OCI-M2 (cell line): ENCODE measurements around the gene PGLYRP1.

ENCODE experiments used
- DNase-seq: peaks from one replicate; lab custom pipeline; 2025; ENCODE audit not compliant: unreplicated experiment; lab: John Stamatoyannopoulos, UW

The PGLYRP1 gene

DNA sequence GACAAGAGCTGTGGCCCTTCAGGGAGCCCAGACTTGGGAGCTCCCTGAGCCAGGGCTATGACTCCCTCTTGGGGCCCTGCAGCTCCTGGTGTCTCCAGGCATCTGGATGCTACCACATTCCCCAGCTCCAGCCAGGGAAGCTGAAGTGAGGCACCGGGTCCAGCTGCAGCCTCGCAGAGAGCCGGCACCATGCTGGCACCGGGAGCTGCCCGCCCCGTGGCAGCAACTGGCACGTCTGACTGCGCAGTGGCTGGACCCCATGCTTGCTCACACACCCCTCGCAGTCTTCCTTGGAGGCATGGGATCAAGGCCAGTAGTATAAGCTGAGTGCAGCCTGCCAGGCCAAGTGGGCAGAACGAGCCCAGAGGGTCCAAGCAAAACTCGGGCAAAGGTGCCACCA is 10.5 kb upstream of the PGLYRP1 start:
- DNase-seq = no peak

DNA sequence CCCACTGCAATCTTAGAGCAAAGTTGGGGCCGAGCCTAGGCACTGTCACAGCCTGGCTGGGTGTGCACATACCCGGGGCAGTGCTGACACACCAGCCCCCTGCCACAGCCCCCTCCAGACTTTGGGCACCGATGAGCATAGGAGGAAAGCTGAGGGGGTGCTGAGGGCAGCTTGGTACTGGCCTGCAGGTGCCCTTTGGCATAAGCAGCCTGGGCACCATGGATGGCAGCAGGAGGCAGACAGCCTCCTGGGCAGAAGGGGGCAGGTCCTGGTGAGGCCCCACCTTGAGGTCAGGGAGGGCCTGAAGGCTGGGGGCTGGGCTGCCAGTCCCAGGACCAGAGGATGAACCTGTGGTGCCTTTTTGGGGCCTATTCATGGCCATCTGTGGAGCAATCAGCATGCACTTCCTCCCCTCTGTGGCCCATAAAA is 9.8 kb upstream of the PGLYRP1 start:
- DNase-seq = no peak

DNA sequence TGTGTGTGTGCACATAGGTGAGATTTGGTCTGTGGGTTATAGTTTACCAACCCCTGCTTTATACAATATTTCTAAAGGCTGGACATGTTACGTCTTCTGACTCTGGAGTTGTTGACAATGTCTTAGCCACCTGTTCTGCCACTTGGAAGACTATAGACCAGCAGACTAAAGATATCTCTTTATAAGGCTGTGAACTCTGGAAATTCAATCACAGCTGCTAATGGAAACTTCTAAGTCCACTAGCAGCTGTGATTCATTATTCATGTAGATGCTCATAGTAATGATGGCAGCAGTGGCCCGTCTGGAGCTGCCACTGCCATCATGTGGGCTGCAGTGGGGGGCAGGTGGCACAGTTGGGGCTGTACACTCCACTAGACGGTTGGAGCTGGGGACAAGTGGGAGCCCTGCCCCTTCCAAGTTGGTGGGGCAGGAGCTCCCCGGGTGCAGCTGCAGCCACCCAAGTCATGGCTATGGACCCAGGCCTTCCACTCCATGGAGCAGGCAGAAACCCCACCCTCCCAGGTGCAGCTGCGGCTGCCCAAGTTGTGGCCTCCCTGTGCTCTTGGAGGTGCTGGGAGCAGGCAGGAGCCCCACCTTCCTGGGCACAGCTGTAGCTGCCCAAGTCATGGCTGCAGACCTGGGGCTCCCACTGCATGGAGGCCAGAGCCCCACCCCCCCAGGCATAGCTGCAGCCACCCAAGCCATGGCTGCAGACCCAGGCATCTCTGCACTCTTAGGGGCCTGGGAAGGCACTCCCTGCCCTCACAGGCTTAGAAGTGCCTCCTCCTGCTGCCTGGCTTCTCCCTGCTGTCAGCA is 9.1 kb upstream of the PGLYRP1 start:
- DNase-seq = no peak

DNA sequence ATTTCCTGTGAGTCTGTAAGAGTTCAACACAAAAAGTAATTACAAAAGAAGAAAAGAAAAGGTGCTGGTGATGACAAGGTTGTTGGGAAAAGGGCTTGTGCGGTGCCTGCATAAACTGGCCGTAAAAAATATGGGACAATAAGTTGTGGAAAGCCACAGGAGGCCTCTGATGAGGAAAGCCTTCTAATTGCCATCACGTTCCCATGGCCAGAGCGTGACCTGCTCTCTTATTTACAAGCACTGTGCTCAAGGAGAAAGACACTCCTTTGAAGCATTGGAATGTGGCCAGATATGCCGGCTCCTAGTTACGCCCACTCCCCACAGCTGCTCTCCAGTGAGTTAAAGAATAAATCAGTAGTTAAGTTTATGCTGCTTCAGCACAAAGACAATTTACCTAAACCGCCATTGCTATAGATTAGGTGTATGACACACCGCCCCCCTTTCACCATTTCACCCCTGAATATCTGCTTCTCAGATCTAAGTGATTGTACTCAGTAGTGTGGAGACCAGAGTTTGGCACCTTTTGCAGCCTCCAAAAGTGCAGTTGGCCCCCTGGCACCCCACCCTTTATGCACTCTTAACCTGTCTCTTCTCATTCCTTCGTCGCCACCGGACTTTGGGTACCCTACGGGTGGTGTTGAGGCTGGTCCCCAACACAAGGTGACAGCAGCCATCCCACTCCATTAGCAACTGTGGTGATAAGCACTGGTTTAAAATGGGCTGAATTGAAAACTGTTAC is 8.1 kb upstream of the PGLYRP1 start:
- no peak for DNase-seq

DNA sequence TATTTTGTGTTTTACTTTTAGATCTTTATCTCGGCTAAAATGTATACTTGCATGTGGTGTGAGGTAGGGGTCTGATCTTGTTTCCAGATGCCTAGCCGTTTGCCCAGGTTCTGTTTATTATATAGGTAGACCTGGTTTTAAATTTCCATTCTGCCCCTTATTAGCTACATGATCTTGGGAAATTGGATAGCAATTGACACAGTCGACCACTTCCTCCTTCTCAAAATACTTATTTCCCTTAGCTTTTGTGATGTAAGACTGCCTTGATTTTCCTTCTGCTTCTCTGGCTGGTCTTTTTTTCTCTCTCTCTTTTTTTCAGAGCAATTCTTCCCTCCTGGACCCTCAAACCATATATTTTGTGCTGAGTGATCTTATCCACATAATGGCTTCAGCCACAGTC is 3.0 kb upstream of the PGLYRP1 start:
- no peak for DNase-seq

DNA sequence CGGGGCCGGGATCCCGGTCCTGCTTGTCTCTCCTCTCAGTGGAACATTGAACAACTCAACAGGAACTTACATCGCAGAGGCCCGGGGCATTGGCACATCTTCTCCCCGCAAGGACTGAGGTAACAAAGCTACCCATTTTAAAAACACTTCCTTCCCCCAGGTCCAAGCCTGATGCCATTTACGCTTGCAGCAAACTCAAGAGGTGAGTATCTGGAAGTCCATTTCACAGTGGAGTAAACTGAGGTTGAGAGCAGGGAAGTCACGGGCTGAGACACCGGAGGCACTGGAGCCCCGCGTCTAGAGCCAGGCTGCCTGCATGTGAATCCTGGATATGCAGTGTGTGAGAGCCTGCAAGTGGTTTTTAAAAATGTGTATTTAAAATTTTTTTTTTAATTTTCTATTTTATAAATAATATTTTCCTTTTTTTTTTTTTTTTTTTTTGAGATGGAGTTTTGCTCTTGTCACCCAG is 492 bp upstream of the PGLYRP1 start:
- no peak for DNase-seq

DNA sequence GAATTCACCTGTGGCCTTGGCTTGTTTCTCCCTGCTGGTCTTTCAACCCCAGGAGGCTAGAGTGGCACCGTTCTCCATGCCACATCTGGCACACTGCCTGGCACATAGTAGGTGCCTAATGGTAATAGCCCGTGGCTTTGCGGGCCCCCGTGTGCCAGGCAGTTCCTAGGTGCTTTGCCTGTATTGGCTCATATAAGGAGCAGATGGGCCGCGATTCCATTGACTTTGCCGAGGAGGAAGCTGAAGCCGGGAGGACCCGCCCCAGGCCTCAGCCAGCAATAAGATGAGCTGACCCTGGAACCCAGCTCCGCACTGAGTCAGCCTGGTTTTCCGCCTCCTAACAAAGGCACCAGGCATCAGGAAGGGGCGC is 807 bp downstream of the PGLYRP1 start:
- DNase-seq = no peak

DNA sequence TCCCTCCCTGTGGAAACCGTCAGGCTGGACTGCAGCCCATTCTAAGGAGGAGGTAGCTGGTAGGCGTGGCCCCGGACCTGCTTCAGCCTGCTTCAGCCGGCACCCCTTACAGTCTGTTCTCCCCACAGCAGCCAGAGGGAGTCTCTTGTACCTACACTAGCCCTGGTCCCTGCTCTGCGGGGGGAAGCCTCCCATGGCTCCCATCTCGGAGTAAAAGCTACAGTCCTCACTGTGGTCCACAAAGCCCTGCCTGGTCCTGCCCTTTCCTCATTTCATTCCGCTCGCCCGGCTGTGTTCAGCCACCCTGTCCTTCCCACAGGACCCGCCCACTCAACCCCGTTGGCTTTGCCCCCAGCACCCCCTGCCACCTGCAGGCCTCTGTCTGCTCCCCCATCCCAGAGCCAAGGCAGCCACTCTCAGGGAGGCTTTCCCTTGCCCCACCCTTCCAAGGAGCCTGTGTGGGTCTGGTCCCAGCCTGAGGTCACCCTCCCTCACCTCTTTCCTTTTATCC is 1.3 kb downstream of the PGLYRP1 start:
- DNase-seq = no peak

DNA sequence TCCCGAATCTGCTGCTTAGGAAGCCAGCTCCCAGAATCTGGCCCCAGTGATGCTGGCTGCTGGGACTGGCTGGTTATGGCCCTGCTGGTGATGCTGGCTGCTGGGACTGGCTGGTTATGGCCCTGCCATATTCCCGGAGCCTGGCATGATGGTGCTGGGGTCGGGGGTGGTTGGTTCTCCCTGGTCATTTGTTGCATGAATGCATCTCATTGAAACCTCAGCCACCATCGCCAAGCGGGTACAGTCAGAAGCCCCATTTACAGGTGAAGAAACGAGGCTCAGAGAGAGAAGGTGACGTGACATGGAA is 2.1 kb downstream of the PGLYRP1 start:
- no peak for DNase-seq

DNA sequence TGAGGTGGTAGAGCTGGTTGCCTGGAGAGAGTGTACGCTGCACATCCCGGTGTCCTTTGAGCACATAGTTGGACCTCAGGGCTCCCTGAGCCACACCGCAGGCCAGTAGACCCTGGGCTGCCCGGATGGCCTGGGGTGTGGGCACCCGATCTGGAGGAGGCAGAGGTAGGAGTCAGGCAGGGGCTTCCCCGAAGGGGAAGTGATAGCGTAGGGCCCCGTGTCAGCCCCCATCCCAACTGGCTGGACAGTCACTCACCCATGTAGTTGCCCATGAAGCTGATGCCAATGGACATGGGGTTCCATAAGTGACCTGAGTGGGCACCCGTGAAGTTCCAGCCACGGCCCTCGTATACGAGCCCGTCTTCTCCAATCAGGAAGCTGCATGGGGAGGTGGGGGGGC is 3.6 kb downstream of the PGLYRP1 start:
- no peak for DNase-seq

DNA sequence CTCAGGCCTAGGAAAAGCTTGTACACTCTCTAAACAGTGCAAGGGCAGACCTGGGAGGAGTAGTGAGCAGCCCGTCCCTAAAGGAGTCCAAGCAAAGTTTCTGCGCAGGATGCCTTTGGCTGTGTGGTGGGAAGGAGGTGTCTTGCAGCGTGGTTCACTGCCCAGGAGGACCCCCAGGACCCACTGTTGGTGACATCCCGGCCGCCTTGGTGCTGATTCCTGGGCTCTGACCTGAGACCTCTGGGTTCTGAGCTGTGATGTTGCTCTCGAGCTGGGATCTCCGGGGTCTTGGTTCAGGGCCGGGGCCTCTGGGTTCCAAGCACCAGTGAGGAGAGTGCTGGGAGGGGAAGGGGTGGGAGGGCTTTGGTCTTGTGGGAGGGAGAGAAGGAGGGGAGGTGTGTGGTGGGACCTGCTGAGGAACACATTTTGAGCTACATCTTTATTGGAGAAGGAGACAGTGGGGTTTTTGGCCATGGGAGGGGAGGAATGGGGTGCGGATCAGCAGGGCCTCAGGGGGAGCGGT is 4.1 kb downstream of the PGLYRP1 start:
- no peak for DNase-seq

DNA sequence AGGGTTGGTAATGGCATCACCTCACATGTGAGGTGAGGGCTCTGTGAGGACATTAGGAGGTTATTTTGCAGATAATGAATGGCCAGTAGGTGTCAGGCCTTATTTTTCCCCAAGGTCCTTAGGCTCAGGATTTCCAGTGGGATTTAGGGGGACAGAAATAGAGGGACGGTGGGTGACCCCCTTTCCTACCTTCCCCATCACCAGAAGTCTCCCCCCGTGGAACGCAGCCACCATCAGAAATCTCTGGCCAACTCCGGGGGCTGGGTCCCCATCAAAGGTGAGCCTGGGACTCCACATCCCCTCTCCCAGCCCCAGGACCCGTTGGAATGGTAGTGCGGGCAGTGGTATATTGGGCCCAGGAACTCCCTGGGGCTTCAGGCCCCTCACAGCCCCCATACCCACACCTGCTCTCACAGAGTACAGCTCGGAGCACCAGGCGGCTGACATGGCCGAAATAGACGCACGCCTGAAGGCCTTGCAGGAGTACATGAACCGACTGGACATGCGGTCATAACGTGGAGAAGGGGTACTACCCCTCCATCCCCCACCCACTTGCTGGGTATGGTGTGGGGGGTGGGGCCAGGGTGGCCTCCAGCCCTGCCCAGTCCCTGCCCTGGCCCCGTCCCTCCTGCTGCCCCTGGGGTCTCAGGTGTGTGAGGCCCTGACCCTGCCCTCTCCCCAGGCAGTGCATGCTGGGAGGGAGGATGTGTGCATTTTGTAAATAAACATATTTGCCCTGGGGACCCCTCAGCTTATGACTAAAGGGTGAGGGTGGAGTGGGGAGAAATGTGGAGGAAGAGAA is 4.8 kb downstream of the PGLYRP1 start:
- no peak for DNase-seq

DNA sequence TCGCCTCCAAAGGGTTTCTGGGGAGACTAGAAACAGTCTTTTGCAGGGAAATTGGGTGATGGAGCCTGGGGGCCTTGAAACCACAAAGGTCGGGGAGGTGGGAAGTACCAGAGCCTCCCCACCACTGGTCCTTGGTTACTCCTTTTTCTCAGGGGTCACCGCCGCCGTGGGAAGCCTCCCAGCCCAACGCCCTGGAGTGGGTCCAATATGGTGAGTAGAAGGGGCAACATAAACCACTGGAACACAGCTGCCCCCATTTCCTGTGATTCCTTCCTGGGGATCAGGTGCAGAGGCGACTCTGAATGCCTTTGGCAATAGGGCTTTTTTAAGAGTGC is 5.8 kb downstream of the PGLYRP1 start:
- DNase-seq = no peak

DNA sequence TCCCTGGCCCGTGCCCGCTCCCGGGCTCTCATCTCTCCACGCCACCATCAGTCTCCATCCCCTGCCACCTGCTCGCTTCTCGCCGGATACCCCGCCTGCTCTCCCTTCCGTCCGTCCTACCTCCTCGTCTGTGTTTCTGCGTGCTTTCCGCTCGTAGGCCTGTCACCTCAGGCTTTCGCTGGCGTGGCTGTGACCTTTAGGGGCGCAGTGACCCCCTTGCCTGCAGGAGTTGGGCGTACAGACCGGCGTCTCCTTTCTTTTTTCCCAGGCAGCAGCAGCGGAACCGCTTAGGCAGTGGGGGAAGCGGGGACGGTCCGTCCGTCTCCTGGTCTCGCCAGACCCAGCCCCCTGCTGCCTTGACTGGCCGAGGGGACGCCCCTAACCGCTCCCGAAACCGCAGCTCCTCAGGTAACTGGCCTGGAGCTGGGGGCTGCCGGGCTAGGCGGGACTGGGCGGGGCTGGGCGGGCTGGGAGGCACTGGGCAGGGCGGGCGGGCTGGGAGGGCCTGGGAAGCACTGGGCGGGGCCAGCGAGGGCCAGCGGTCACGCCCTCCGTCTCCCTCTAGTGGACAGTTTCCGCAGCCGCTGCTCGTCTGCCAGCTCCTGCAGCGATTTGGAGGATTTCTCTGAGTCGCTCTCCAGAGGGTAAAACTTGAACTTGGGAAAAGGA is 6.3 kb downstream of the PGLYRP1 start:
- DNase-seq = no peak

DNA sequence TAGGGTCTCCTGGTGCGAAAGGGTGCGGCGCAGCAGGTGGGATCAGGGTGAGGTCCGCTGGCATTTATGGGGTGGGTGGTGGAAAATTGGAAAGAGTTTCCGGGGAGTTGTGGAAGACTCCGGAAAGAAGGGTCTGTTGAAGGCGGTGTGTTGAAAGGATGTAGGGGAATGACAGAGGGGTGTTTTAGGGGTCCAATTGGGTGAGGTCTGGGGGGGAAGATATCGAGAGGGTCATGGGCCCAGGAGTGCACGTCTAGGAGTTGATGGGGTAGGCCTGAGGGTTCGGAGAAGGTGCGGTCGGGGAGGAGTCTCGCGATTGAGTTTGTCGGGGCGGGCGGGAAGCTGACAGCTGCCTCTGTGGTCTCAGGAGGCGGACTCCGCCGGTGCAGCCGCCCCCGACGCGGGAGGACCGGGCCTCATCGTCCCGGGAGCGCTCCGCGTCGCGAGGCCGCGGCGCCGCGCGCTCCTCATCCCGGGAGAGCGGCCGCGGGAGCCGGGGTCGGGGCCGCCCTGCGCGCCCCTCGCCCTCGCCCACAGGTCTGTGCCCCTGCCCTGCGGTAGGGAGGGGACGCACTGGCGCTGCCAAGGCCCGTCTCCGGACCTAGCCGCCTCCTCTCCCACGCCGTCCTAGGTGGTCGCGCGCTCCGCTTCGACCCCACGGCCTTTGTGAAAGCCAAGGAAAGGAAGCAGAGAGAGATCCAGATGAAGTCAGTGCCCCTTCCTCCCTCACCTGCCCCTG is 7.0 kb downstream of the PGLYRP1 start:
- no peak for DNase-seq

DNA sequence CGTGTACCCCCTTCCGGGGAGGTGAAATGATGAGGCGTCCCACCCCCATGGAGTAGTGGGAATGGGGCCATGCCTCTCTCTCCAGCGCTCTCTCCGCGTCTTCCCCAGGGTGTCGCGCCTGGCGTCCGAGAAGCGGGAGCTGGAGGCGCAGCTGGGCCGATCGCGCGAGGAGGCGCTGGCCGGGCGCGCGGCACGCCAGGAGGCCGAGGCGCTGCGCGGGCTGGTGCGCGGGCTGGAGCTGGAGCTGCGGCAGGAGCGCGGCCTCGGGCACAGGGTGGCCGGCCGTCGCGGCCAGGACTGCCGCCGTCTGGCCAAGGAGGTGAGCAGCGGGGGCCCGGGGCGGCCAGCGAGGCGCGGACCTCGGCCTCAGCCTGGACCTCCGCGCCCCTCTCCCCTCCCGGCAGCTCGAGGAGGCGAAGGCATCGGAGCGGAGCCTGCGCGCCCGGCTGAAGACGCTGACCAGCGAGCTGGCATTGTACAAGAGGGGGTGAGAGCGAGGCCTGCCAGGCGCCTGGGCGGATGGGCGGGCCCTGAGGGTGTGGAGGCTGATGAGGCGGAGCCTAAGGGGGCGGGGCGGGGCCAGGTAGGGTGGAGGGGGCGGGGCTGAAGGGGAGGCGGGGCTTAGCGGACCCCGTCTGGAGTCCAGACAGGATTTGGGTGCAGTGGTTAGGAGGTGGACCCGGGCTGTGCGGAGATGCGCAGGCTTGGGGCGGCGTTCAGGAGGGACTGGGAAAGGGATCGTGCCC is 7.7 kb downstream of the PGLYRP1 start:
- no peak for DNase-seq

DNA sequence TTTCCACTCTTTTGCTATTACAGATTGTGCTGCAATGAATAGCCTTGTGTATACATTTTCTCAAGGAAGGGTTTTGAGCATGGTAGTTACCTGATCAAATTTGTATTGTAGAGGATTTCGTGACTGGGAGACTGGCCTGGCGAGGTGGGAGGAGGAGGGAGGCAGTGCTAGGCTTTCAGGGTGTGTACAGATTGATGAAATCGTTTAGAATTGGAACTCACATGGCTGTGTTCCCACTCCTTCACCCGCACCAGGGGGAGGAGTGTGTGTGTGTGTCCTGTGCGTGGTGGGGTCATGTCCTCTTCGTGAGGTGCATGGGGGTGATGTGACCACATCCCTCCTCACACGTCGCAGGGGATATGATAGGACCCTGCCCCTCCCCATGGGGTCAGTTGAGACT is 8.3 kb downstream of the PGLYRP1 start:
- no peak for DNase-seq

DNA sequence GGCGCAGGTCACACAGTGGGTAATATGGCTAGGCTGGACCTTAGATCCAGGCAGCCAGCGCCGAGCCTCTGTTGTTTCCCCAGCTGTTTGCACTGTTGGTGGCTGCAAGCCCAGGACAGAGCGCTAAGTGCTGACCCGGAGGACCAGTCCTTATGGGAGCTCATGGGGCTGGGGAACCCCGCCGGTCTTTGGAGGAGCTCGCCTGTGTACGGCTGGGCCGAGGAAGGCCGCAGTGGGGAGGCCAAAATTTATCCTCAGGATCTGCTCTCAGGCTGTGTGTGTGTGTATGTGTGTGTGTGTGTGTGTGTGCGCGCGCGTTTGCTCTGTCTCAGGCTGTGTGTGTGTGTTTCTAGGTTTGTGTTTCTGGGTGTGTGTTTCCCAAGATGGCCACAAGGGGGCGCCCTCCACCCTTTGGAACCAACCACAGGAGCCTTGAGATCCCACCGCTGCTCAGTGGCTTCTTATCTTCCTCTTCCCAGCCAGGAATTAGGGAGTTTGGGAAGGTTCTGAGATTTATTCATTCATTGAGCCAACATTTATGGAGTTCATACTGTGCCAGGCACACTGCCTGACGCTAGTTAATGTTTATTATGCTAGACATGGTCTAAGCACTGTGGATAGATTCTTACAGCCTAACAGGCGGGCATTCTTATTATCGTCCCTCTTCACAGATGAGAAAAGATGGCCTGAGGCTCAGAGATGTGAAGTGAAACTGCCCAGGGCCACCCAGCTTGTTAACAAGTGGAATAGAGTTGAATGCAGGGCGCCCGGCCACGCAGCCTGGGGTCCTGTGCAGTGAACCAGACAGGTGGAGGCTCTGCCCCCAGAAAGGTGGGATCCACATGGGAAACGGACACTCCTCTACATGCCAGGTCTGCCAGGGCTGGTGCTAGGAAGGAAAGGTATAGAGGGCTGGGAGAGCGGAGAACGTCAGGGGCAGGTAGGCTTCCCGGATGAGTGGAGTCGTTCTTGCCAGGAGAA is 13.0 kb downstream of the PGLYRP1 start:
- peak; percentile 5 for DNase-seq
